B cell (primary cell): ENCODE results near the gene PTPN1. TPM values are rescaled to one million over a fixed set of nuclear protein-coding genes. Genes with fewer than 3 reads are reported as not detected.

Experiments
- ATAC-seq: fragments of 200-7000 bp; cut with Tn5 transposase; one replicate; pipeline ENCODE4 v1.10.0; 2021; ENCODE audit warnings: low read depth, mild to moderate bottlenecking, moderate number of reproducible peaks, moderate library complexity
- CTCF ChIA-PET: fragments of 350-600 bp; sonication (Branson Sonifier 250); formaldehyde crosslinking; loops from one replicate; lab custom pipeline; 2021; ENCODE audit warnings: antibody characterized with exemption, inconsistent platforms; lab: Charles Lee
- POLR2A ChIA-PET: fragments of 350-600 bp; sonication (Branson Sonifier 250); formaldehyde crosslinking; loops from one replicate; lab custom pipeline; 2021; ENCODE audit warnings: antibody characterized with exemption; lab: Charles Lee
- DNase-seq: peaks from one replicate; pipeline ENCODE4 v3.0.0; 2013
- H2AFZ ChIP-seq: 2 replicates; pipeline ENCODE4 v1.6.1; 2012; ENCODE audit warnings: mild to moderate bottlenecking, low read depth, low read length; ENCODE audit not compliant: insufficient read depth, poor library complexity, severe bottlenecking
- H3K27ac ChIP-seq, 2 donors: 1 replicate in 1 of 2; 2 replicates in 1 of 2; pipeline ENCODE4 v1.5.1; 2012 to 2013; ENCODE audit warnings: low read length in 2 of 2, mild to moderate bottlenecking in 2 of 2, moderate library complexity in 1 of 2
- H3K27me3 ChIP-seq, 4 experiments: fragments of 200-600 bp in 1 of 4; sonication (generic) in 1 of 4; replicated peaks in 1 of 4; 1 replicate in 2 of 4; 2 replicates in 2 of 4; pipeline versions ENCODE4 v1.6.1 to v1.7.0; 2013 to 2016; ENCODE audit warnings: low read length in 3 of 4, mild to moderate bottlenecking in 2 of 4, mixed read lengths in 1 of 4, moderate library complexity in 1 of 4; ENCODE audit not compliant: insufficient read depth in 4 of 4, control insufficient read depth in 3 of 4; ENCODE audit errors: control extremely low read depth in 1 of 4
- H3K36me3 ChIP-seq, 2 experiments: replicated peaks in 1 of 2; 1 replicate in 1 of 2; 2 replicates in 1 of 2; pipeline versions ENCODE4 v1.6.1 to v1.7.1; 2013; ENCODE audit warnings: low read length in 1 of 2; ENCODE audit not compliant: insufficient read depth in 2 of 2, control insufficient read depth in 1 of 2; ENCODE audit errors: control extremely low read depth in 1 of 2, extremely low read depth in 1 of 2
- H3K4me1 ChIP-seq, 2 donors: fragments of 200-600 bp in 1 of 2; sonication (generic) in 1 of 2; 1 replicate in 1 of 2; 2 replicates in 1 of 2; pipeline versions ENCODE4 v1.5.1 to v1.6.1; 2013 to 2017; ENCODE audit warnings: low read length in 2 of 2; ENCODE audit not compliant: control insufficient read depth in 2 of 2, insufficient read depth in 2 of 2
- H3K4me2 ChIP-seq: replicated peaks from 2 replicates; pipeline ENCODE3; 2012; ENCODE audit warnings: mild to moderate bottlenecking, low read depth, low read length; ENCODE audit not compliant: poor library complexity, severe bottlenecking
- H3K4me3 ChIP-seq, 5 experiments: fragments of 200-600 bp in 1 of 5; sonication (generic) in 1 of 5; 1 replicate in 3 of 5; 2 replicates in 2 of 5; pipeline versions ENCODE4 v1.5.1 to v1.7.0; 2011 to 2016; ENCODE audit warnings: low read length in 4 of 5, mild to moderate bottlenecking in 4 of 5, low read depth in 2 of 5, control low read depth in 1 of 5, moderate library complexity in 1 of 5; ENCODE audit not compliant: insufficient read depth in 1 of 5; ENCODE audit errors: control extremely low read depth in 1 of 5, extremely low read depth in 1 of 5
- H3K79me2 ChIP-seq: fragments of 200-600 bp; sonication (generic); one replicate; pipeline ENCODE4 v1.6.0; 2016; ENCODE audit warnings: low read length; ENCODE audit not compliant: control insufficient read depth, insufficient read depth
- H3K9ac ChIP-seq: fragments of 200-600 bp; sonication (generic); 2 replicates; pipeline ENCODE4 v1.6.1; 2017; ENCODE audit warnings: mild to moderate bottlenecking, low read length, moderate library complexity
- H3K9me3 ChIP-seq, 3 donors: one replicate each; pipeline versions ENCODE4 v1.6.1 to v1.7.1; 2013; ENCODE audit warnings: low read length in 2 of 3; ENCODE audit not compliant: control insufficient read depth in 2 of 3, insufficient read depth in 1 of 3; ENCODE audit errors: control extremely low read depth in 1 of 3
- H4K20me1 ChIP-seq: 2 replicates; pipeline ENCODE4 v1.6.0; 2012; ENCODE audit warnings: mild to moderate bottlenecking, low read length; ENCODE audit not compliant: insufficient read depth, control insufficient read depth, poor library complexity, severe bottlenecking
- H3K27ac Mint-ChIP-seq: one replicate; pipeline ENCODE4 v1.8.0; 2021; ENCODE audit warnings: mixed read lengths
- H3K27me3 Mint-ChIP-seq: one replicate; pipeline ENCODE4 v1.8.0; 2021; ENCODE audit warnings: mixed read lengths
- H3K4me1 Mint-ChIP-seq: one replicate; pipeline ENCODE4 v1.8.0; 2021; ENCODE audit warnings: mixed read lengths
- H3K4me3 Mint-ChIP-seq: one replicate; pipeline ENCODE4 v1.8.0; 2021; ENCODE audit warnings: mixed read lengths
- H3K9me3 Mint-ChIP-seq: one replicate; pipeline ENCODE4 v1.8.0; 2022; ENCODE audit warnings: mixed read lengths; ENCODE audit not compliant: insufficient read depth
- CTCF ChIP-seq: fragments of 200-600 bp; IDR thresholded peaks from one replicate; pipeline ENCODE4 v1.8.0; 2022; ENCODE audit warnings: antibody characterized with exemption, mild to moderate bottlenecking
- EZH2 ChIP-seq: IDR thresholded peaks from 2 replicates; pipeline ENCODE4 v1.6.1; 2012; ENCODE audit warnings: borderline replicate concordance, low read depth, mild to moderate bottlenecking, moderate library complexity, low read length; ENCODE audit not compliant: insufficient read depth, poor library complexity, severe bottlenecking
- WGBS: methylation state at CpG from one replicate; pipeline ENCODE4 v1.1.5; 2013; ENCODE audit warnings: missing lambda C conversion rate; ENCODE audit not compliant: insufficient coverage; 5-methylcytosine and 5-hydroxymethylcytosine counted together
- intact Hi-C: fragments of 100-400 bp; cut with micrococcal nuclease; formaldehyde crosslinking; loops from one replicate; pipeline ENCODE4 v1.10.0; 2022
- polyA plus RNA-seq: library from polyadenylated mRNA; depleted of rRNA; stranded (reverse); fragments of >200 nt; gene quantifications from 2 replicates; pipeline ENCODE4 v1.2.3, GENCODE V29; 2012
- total RNA-seq, 2 donors: library from RNA; stranded (reverse); fragments of 120-200 nt in 1 of 2; gene quantifications; 1 replicate in 1 of 2; 2 replicates in 1 of 2; pipeline versions ENCODE4 v1.2.3 to v1.2.4, GENCODE V29; 2013 to 2022

Gene PTPN1
- total and polyA plus RNA-seq, 2 donors (not counting 1 experiment from before 2014, with no cell fraction given), result 77.4 to 134 TPM

DNA sequence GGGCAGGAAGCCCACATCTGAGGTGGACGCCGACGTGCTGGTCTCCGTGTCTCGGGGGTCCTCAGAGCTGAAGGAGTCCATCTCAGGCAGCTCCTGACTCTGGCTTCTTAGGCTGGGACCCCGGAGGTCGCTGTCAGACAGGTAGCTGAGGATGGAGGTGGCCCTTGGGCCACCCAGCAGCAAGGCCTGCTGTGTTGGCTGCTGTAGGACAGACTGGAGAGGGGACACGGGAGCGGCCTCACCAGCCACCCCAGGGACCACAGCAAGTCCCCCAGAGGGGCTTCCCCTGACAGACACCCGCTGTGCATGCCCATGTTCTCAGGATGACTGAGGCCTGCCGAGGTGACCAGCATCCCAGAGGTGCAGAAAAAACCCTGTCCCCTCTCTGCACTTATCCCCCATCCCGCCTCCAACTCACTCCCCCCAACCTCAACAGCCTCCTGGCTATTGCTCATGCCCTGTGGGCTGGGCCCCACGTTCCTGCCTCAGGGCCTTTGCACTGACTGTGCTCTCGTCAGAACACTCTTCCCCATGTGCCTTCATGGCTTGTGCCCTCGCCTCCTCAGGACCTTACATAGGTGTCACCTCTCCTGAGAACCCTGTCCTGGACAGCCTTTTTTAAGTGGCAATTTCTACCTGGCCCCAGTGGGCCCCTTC lies 92.4 kb downstream of the PTPN1 start:
- intact Hi-C loops, result no loop called here
- H3K9ac ChIP-seq, result no peak overlapping the region
- no peaks in the 10 kb centered on the region for H3K79me2 ChIP-seq
- H3K27me3 ChIP-seq, result peaks cover 0 to 22% (median 2%) of the 10 kb centered on the region in 4 experiments
- ATAC-seq (no peak), DNase-seq (no peak)
- 88% methylated on average over 15 of the region's 15 CpGs for WGBS
- peaks cover 0 to 11% (median 0%) of the 10 kb centered on the region in 3 donors for H3K9me3 ChIP-seq
- no peak overlapping the region for H3K4me2 ChIP-seq
- H3K4me3 ChIP-seq, result no peak overlapping the region
- no peaks in the 10 kb centered on the region for H4K20me1 ChIP-seq
- ChIA-PET POLR2A (interaction anchor here (1.2 kb wide), 1 partner anchor 9 kb away, joined by 3 read pairs; no protein-coding TSS in a partner anchor), CTCF (no interaction called here)
- Mint-ChIP-seq H3K9me3 (no peaks in the 10 kb centered on the region), H3K27ac (no peak overlapping the region), H3K4me1 (peaks cover 4% of the 10 kb centered on the region), H3K4me3 (no peak overlapping the region), H3K27me3 (peaks cover 11% of the 10 kb centered on the region)
- no peak for TF ChIP-seq CTCF
- no peak for TF ChIP-seq EZH2
- no peak overlapping the region for H3K27ac ChIP-seq
- no peaks in the 10 kb centered on the region for H3K36me3 ChIP-seq
- no peaks in the 10 kb centered on the region for H3K4me1 ChIP-seq
- no peak overlapping the region for H2AFZ ChIP-seq

DNA sequence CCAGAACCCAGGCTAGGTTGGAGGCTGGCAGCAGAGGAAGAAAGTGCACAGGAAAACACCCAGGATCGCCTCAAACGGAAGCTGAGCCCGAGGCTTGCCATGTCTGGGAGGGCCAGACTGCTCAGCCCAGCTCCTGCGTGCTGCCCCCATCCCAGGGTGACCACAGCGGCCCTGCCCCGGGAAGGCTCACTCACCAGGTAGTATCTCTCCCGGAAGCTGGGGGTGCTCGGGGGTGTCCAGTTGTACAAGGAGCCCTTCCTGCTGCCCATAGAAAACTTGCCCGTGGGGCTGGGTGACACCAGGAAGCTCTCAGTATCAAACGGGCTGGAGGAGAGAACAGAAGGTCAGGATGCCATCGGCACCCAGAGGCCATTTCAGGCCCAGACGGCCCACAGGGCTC lies 94.3 kb downstream of the PTPN1 start:
- peaks cover 11% of the 10 kb centered on the region for H3K27me3 Mint-ChIP-seq
- H3K4me3 Mint-ChIP-seq, result no peak overlapping the region
- ATAC-seq (no peak), DNase-seq (no peak)
- no peaks in the 10 kb centered on the region for H3K36me3 ChIP-seq
- WGBS, result 97% methylated on average over 9 of the region's 12 CpGs
- H3K9ac ChIP-seq, result no peak overlapping the region
- H3K9me3 Mint-ChIP-seq, result no peaks in the 10 kb centered on the region
- ChIA-PET POLR2A (no interaction called here), CTCF (no interaction called here)
- H3K79me2 ChIP-seq, result no peaks in the 10 kb centered on the region
- TF ChIP-seq EZH2 (no peak), CTCF (no peak)
- H4K20me1 ChIP-seq, result no peaks in the 10 kb centered on the region
- intact Hi-C loops, result no loop called here
- H3K27ac Mint-ChIP-seq, result no peak overlapping the region
- no peak overlapping the region for H2AFZ ChIP-seq
- H3K4me2 ChIP-seq, result no peak overlapping the region
- H3K27me3 ChIP-seq, result peaks cover 0 to 22% (median 2%) of the 10 kb centered on the region in 4 experiments
- peaks cover 0 to 11% (median 0%) of the 10 kb centered on the region in 3 donors for H3K9me3 ChIP-seq
- H3K4me1 Mint-ChIP-seq, result peaks cover 4% of the 10 kb centered on the region
- no peak overlapping the region for H3K4me3 ChIP-seq
- no peak overlapping the region for H3K27ac ChIP-seq
- no peaks in the 10 kb centered on the region for H3K4me1 ChIP-seq
